ENCODE measurements around the gene USP6.

DNA sequence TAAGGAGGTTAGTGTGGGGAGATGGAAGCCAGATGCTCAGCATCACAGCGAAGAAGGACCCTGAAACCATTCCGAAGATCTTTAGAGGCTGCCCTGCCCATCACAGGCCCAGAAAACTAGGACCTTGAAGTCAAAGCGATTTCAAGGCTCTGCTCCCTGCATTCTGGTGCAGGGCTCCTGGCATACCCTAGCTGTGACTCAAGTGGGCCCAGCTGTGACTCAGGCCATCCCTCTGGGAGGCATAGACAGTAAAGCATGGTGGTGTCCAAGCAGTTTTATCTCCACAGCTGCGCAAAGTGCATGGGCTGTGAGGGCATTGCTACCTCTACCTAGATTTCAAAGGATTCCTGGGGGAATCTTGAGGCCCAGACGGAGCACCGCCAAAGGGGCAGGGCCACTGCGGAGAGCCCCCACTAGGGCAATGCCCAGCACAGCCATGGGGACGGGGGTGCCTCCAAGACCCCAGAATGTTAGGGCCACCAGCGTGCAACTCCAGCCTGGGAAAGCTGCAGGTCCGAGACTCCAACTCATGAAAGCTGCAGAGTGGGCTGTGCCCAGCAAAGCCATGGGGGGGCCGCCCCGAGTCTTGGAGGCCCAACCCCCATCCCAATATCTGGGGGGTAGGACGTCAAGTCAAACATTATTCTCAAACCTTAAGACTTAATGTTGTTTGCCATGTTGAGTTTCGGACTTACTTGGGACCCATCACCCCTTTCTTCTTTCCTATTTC, 87.5 kb downstream of the USP6 start:
- TF ChIP-seq, protein P1, sequence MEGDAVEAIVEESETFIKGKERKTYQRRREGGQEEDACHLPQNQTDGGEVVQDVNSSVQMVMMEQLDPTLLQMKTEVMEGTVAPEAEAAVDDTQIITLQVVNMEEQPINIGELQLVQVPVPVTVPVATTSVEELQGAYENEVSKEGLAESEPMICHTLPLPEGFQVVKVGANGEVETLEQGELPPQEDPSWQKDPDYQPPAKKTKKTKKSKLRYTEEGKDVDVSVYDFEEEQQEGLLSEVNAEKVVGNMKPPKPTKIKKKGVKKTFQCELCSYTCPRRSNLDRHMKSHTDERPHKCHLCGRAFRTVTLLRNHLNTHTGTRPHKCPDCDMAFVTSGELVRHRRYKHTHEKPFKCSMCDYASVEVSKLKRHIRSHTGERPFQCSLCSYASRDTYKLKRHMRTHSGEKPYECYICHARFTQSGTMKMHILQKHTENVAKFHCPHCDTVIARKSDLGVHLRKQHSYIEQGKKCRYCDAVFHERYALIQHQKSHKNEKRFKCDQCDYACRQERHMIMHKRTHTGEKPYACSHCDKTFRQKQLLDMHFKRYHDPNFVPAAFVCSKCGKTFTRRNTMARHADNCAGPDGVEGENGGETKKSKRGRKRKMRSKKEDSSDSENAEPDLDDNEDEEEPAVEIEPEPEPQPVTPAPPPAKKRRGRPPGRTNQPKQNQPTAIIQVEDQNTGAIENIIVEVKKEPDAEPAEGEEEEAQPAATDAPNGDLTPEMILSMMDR (IDR thresholded peaks at IDR 0.05; ENCODE audit: low read length) = no peak
- TF ChIP-seq EZH2 (optimal IDR thresholded peaks at IDR 0.05; ENCODE audit: low read depth, low read length) (no peak), EZH2phosphoT487 (IDR thresholded peaks at IDR 0.05; ENCODE audit: low read length) (no peak)

All from MM.1S (cell line).